ENCODE measurements around the gene RBM48.

DNA sequence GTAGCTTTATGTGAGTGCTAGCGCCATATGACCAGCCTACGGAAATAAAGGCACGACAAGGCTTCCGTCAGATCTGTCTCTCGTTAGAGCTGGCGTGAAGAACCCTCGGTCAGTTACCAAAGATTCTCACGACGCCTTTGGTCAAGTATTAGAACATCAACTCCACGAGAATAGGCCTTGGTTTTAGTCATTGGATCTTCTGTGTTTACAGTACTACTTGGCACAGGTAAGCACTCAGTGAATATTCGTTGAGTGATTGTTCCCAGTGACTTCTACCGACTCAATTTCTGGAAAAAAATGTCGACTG lies 316 bp downstream of the RBM48 start:
- TF ChIP-seq, protein P1, sequence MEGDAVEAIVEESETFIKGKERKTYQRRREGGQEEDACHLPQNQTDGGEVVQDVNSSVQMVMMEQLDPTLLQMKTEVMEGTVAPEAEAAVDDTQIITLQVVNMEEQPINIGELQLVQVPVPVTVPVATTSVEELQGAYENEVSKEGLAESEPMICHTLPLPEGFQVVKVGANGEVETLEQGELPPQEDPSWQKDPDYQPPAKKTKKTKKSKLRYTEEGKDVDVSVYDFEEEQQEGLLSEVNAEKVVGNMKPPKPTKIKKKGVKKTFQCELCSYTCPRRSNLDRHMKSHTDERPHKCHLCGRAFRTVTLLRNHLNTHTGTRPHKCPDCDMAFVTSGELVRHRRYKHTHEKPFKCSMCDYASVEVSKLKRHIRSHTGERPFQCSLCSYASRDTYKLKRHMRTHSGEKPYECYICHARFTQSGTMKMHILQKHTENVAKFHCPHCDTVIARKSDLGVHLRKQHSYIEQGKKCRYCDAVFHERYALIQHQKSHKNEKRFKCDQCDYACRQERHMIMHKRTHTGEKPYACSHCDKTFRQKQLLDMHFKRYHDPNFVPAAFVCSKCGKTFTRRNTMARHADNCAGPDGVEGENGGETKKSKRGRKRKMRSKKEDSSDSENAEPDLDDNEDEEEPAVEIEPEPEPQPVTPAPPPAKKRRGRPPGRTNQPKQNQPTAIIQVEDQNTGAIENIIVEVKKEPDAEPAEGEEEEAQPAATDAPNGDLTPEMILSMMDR (IDR thresholded peaks at IDR 0.05; ENCODE audit: low read length) = no peak
- no peak for TF ChIP-seq EZH2phosphoT487 (IDR thresholded peaks at IDR 0.05; ENCODE audit: low read length)
